GM19438 (cell line): ENCODE data around the gene HPN.
"Not testable (repeated sequence)": the region's sequence is repeated elsewhere in the genome, so short reads cannot be mapped to it uniquely, and the experiment has no call there.

Source experiments
- ATAC-seq: cut with Tn5 transposase; IDR thresholded peaks from one replicate; pipeline ENCODE4 v1.9.1; 2021; ENCODE audit warnings: low read depth; ENCODE audit not compliant: unreplicated experiment

Gene HPN

DNA sequence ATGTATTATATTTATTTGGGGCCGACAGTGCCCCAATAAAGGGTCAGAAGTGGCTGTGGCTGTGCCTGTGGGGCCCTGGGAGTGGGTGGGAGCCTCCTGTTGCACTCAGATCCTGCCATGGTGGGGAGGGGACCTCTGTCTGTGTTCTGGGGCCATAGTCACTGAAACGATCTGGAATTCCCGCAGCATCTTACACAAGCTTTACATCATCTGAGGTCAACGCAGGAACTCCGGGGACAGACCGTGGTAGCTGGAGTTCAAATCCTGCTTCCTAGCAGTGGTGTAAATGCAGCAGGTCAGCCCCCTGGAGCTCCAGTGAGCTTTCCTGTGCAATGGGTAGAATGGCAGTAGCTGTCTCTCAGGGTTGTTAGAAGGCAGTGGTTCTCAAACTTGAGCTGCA is 15.1 kb upstream of the HPN start:
- ATAC-seq: no peak

GRCh38 chr19:35027009-35027408 is 14.5 kb upstream of the HPN start:
- ATAC-seq: no peak

- no peak for ATAC-seq
Observed at GRCh38 chr19:35027851-35028599, 13.5 kb upstream of the HPN start.

- ATAC-seq: not testable (repeated sequence)
Observed at GRCh38 chr19:35028600-35028885, 13.0 kb upstream of the HPN start.

GRCh38 chr19:35029275-35029736 is 12.2 kb upstream of the HPN start:
- ATAC-seq: not testable (repeated sequence)

- no peak for ATAC-seq
Observed at GRCh38 chr19:35029737-35030256, 11.7 kb upstream of the HPN start.

- ATAC-seq: no peak
Observed at GRCh38 chr19:35030257-35031071, 11.1 kb upstream of the HPN start, which contains the start of gene SCN1B. TSS of gene SCN1B (plus strand) at chr19:35030470. CDS start at chr19:35030821, 351 bp downstream.

GRCh38 chr19:35031072-35031881 is 10.2 kb upstream of the HPN start:
- ATAC-seq: no peak

DNA sequence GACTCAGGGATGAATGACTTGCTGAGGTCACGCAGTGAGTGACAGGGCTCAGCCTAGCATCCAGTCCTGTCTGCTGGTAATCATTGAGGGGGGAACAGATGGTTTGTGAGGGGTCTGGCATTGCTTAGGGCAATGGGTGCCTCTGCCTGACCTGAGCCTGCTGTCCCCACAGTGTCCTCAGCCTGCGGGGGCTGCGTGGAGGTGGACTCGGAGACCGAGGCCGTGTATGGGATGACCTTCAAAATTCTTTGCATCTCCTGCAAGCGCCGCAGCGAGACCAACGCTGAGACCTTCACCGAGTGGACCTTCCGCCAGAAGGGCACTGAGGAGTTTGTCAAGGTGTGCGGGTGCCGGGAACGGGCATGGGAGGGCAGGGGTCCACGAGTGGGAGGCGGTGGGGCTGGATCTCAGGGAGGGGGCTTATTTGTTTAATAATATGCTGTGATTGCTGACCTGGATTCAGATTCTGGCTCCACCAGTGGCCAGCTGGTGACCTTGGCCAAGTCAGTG is 9.1 kb upstream of the HPN start:
- ATAC-seq: no peak

DNA sequence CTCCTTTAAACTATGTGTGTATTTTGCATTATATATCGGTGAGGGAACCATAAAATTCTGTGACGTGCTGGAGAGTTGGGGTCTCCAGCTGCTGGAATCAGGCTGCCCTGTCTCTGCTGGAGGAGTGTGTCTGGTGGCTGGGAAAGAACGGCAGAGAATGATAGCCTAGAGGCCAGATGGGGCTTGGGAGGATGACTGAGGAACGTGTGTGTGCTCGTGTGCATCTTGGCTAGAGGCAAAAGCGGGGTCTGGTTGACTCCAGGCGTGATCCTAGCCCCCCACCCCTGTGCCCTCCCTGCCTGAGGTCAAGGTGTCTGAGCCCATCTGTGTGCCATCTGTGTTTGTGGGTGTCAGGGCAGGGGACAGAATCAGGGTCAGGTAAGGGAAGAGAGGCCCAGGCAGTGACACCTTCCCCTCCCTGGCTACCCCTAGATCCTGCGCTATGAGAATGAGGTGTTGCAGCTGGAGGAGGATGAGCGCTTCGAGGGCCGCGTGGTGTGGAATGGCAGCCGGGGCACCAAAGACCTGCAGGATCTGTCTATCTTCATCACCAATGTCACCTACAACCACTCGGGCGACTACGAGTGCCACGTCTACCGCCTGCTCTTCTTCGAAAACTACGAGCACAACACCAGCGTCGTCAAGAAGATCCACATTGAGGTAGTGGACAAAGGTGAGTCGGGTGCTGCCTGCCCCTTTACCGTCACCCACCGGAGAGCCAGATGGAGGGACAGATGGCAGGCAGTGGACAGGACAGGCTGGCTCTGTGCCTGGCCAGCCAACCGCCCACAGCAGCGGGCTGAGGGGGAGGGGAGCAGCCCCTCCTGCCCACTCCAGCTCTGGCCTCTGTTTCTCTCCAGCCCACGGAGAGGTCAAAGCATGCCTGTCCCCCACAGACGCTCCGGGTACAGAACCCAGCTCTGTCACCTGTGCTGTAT is 8.2 kb upstream of the HPN start:
- ATAC-seq: no peak

- ATAC-seq: no peak
Observed at GRCh38 chr19:35034005-35034502, 7.5 kb upstream of the HPN start.

DNA sequence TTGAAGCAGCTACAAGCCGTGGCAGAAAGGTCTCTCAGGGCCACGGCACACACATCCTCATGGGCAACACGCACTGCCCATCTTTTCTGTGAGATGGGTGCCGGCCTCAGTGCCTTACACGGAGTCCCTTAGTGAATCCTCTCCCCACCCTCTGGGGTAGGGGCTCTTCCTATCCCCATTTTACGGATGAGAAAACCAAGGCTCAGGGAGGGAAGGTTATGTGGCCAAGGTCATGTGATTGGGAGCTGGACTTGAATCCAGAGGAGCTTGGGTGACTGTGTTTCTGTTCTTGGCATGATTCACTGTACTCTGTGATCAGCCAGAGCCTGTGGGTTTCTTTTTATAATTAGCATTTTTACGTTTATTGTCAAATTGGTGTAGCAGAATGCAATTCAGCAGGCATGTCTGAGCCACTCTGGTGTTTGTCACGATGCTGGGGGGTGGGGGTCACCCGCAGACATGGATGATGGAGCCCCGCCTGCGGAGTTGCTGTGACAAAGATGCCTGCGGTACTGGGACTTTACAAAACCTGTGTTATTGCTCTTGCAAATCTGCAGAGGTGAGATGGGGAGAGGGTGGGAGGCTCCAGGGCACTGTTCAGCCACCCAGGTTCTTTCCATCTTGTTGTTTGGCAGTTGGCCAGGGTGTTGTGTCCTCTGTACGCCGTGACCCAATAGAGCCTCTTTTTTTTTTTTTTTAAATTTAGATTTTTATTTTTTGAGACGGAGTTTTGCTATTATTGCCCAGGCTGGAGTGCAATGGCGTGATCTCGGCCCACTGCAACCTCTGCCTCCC is 6.7 kb upstream of the HPN start:
- ATAC-seq: no peak

- no peak for ATAC-seq
Observed at GRCh38 chr19:35037716-35038622, 3.6 kb upstream of the HPN start.

GRCh38 chr19:35038623-35039512 is 2.7 kb upstream of the HPN start:
- ATAC-seq: no peak

- ATAC-seq: no peak
Observed at GRCh38 chr19:35039881-35040825, 1.4 kb upstream of the HPN start.
